Left cardiac atrium (tissue), 4 donors: ENCODE results near the gene LSM10. TPM values are rescaled to one million over a fixed set of nuclear protein-coding genes. Genes with fewer than 3 reads are reported as not detected.

Experiments
- ATAC-seq, 2 donors: fragments of 200-7000 bp; cut with Tn5 transposase; one replicate each; pipeline ENCODE4 v1.9.1; 2020; ENCODE audit warnings: mild to moderate bottlenecking in 2 of 2, moderate library complexity in 2 of 2
- DNase-seq: peaks from one replicate; pipeline ENCODE4 v3.0.0-alpha.2; 2020
- intact Hi-C, 2 donors: fragments of 100-400 bp; cut with DNase I; formaldehyde crosslinking; loops; one replicate each; pipeline versions ENCODE4 v1.14.1 to v1.15.1; 2022 to 2023
- total RNA-seq, 2 donors: library from RNA; stranded (reverse); fragmentation: NEBNext Ultra II Directional; extraction: Animal tissue kit (Norgen Biotek cat#: 25700); gene quantifications; one replicate each; pipeline ENCODE4 v1.2.1, GENCODE V29; 2021
- donor health status: DM: no; HTN: yes; CAD: no.
- donor health status: DM: no; HTN: yes; CAD: no; lungs with severe emphysema.
- donor health status: DM: yes; HTN: yes; CAD: no.
- donor health status: Dilated cardiomyopathy.

LSM10 gene
- total RNA-seq, 2 donors from 2014 or later: 59.2 to 63.9 TPM

- intact Hi-C loops: no loop called here
- DNase-seq: peak; percentile 53
- ATAC-seq: peak in 1 of 2 donors; percentile 0
Measured at GRCh38 chr1:36387141-36387949, 10.4 kb downstream of the LSM10 start.

GRCh38 chr1:36386265-36387140, 11.2 kb downstream of the LSM10 start:
- ATAC-seq (peak; percentile 76 to 89), DNase-seq (peak; percentile 95)
- intact Hi-C loops: no loop called here

- ATAC-seq (peak; percentile 91 to 92), DNase-seq (peak; percentile 98)
- intact Hi-C loops: no loop called here
Measured at GRCh38 chr1:36385410-36386264, 12.1 kb downstream of the LSM10 start, which contains the start of gene STK40. Gene STK40, minus strand, starts transcription at chr1:36385924. Its CDS starts 24,592 bp downstream, at chr1:36361332.

GRCh38 chr1:36384542-36385409, 12.9 kb downstream of the LSM10 start:
- DNase-seq: peak; percentile 56
- no peak for ATAC-seq
- intact Hi-C loops: no loop called here

- no peak for ATAC-seq
- DNase-seq: no peak
- intact Hi-C loops: no loop called here
Measured at GRCh38 chr1:36383240-36383639, 14.5 kb downstream of the LSM10 start.

GRCh38 chr1:36382669-36383068, 15.0 kb downstream of the LSM10 start:
- intact Hi-C loops: no loop called here

GRCh38 chr1:36382231-36382630, 15.5 kb downstream of the LSM10 start:
- intact Hi-C loops: no loop called here
- DNase-seq (no peak), ATAC-seq (no peak)

More at GRCh38 chr1:36382669-36383068, 15.0 kb downstream of the LSM10 start:
- DNase-seq: no peak
- no peak for ATAC-seq

- intact Hi-C loops: no loop called here
- no peak for DNase-seq
- no peak for ATAC-seq
Measured at GRCh38 chr1:36381405-36381804, 16.3 kb downstream of the LSM10 start.

- intact Hi-C loops: no loop called here
- DNase-seq (no peak), ATAC-seq (no peak)
Measured at GRCh38 chr1:36380782-36381181, 16.9 kb downstream of the LSM10 start.

- ATAC-seq (no peak), DNase-seq (no peak)
- intact Hi-C loops: no loop called here
Measured at GRCh38 chr1:36380143-36380619, 17.5 kb downstream of the LSM10 start.

- DNase-seq: no peak
- intact Hi-C loops: no loop called here
- ATAC-seq: no peak
Measured at GRCh38 chr1:36377791-36378492, 19.8 kb downstream of the LSM10 start.

GRCh38 chr1:36372617-36373016, 25.1 kb downstream of the LSM10 start:
- intact Hi-C loops: no loop called here
- DNase-seq (no peak), ATAC-seq (no peak)

- DNase-seq (peak; percentile 77), ATAC-seq (peak; percentile 1 to 32)
- intact Hi-C loops: no loop called here
Measured at GRCh38 chr1:36369061-36369861, 28.4 kb downstream of the LSM10 start.

- ATAC-seq: no peak
Measured at GRCh38 chr1:36367798-36368197, 29.9 kb downstream of the LSM10 start.

GRCh38 chr1:36367066-36367465, 30.6 kb downstream of the LSM10 start:
- no peak for ATAC-seq
- intact Hi-C loops: no loop called here
- DNase-seq: no peak

More at GRCh38 chr1:36367798-36368197, 29.9 kb downstream of the LSM10 start:
- DNase-seq: no peak
- intact Hi-C loops: no loop called here

- intact Hi-C loops: no loop called here
- ATAC-seq (peak; percentile 36 to 76), DNase-seq (no peak)
Measured at GRCh38 chr1:36366091-36366661, 31.5 kb downstream of the LSM10 start.
